Esophagus mucosa (tissue), 1 donor: ENCODE measurements around the gene BET1. TPM values are rescaled to one million over a fixed set of nuclear protein-coding genes. Genes with fewer than 3 reads are reported as not detected.
"Not testable (repeated sequence)": the region's sequence is repeated elsewhere in the genome, so short reads cannot be mapped to it uniquely, and the experiment has no call there.

Source experiments
- ATAC-seq: fragments of 200-7000 bp; cut with Tn5 transposase; one replicate; pipeline ENCODE4 v1.9.1; 2020
- total RNA-seq: library from RNA; stranded (reverse); gene quantifications from one replicate; pipeline ENCODE4 v1.2.4, GENCODE V29; 2023
- donor health status: DM: yes; HTN: yes; CAD: no.

Gene BET1
- total RNA-seq: 12.2 TPM

GRCh38 chr7:94004024-94004951 is at the start of gene BET1:
Gene BET1, minus strand, starts transcription at chr7:94004355. Its CDS starts 139 bp downstream, at chr7:94004216.
- ATAC-seq: peak; percentile 100

- ATAC-seq: no peak
Observed at GRCh38 chr7:94053532-94053931, 49.4 kb upstream of the BET1 start.

- peak; percentile 31 for ATAC-seq
Observed at GRCh38 chr7:94052398-94053180, 48.4 kb upstream of the BET1 start.

- peak; percentile 60 for ATAC-seq
Observed at GRCh38 chr7:94050046-94050445, 45.9 kb upstream of the BET1 start.

- ATAC-seq: no peak
Observed at GRCh38 chr7:94049615-94050014, 45.5 kb upstream of the BET1 start.

GRCh38 chr7:94048755-94049154 is 44.6 kb upstream of the BET1 start:
- ATAC-seq: no peak

GRCh38 chr7:94047956-94048355 is 43.8 kb upstream of the BET1 start:
- no peak for ATAC-seq

- ATAC-seq: no peak
Observed at GRCh38 chr7:94045581-94045980, 41.4 kb upstream of the BET1 start.

- ATAC-seq: no peak
Observed at GRCh38 chr7:94044806-94045205, 40.7 kb upstream of the BET1 start.

GRCh38 chr7:94043299-94043698 is 39.1 kb upstream of the BET1 start:
- no peak for ATAC-seq

- ATAC-seq: no peak
Observed at GRCh38 chr7:94042381-94042780, 38.2 kb upstream of the BET1 start.

- no peak for ATAC-seq
Observed at GRCh38 chr7:94041529-94041928, 37.4 kb upstream of the BET1 start.

GRCh38 chr7:94040254-94040653 is 36.1 kb upstream of the BET1 start:
- no peak for ATAC-seq

- no peak for ATAC-seq
Observed at GRCh38 chr7:94039368-94040035, 35.3 kb upstream of the BET1 start.

- ATAC-seq: no peak
Observed at GRCh38 chr7:94031865-94032264, 27.7 kb upstream of the BET1 start.

- no peak for ATAC-seq
Observed at GRCh38 chr7:94030634-94031033, 26.5 kb upstream of the BET1 start.

GRCh38 chr7:94029976-94030375 is 25.8 kb upstream of the BET1 start:
- ATAC-seq: no peak

- no peak for ATAC-seq
Observed at GRCh38 chr7:94028768-94029167, 24.6 kb upstream of the BET1 start.

- ATAC-seq: not testable (repeated sequence)
Observed at GRCh38 chr7:94026619-94027018, 22.5 kb upstream of the BET1 start.

- no peak for ATAC-seq
Observed at GRCh38 chr7:94022550-94022949, 18.4 kb upstream of the BET1 start.

GRCh38 chr7:94016786-94017185 is 12.6 kb upstream of the BET1 start:
- no peak for ATAC-seq

- no peak for ATAC-seq
Observed at GRCh38 chr7:94015538-94015937, 11.4 kb upstream of the BET1 start.

- ATAC-seq: no peak
Observed at GRCh38 chr7:94012746-94013145, 8.6 kb upstream of the BET1 start.
